GM12864 (cell line): ENCODE data around the gene PPFIA4.

Source experiments
- DNase-seq: peaks from one replicate; pipeline ENCODE4 v3.0.0-alpha.2; 2011; ENCODE audit warnings: low read depth
- H3K4me3 ChIP-seq: 2 replicates; pipeline ENCODE4 v1.5.1; 2011; ENCODE audit warnings: mild to moderate bottlenecking, low read depth, low read length, control low read depth
- CTCF ChIP-seq: IDR thresholded peaks from 2 replicates; pipeline ENCODE4 v1.5.1; 2011; ENCODE audit warnings: low read depth, mild to moderate bottlenecking, moderate library complexity, low read length, control low read depth, inconsistent platforms; ENCODE audit errors: missing control alignments

PPFIA4 gene

GRCh38 chr1:203095061-203095690 is 68.9 kb downstream of the PPFIA4 start:
- no peak overlapping the region for H3K4me3 ChIP-seq
- TF ChIP-seq CTCF = no peak
- DNase-seq = no peak

- DNase-seq = no peak
- TF ChIP-seq CTCF = no peak
- no peak overlapping the region for H3K4me3 ChIP-seq
Measured at GRCh38 chr1:203096566-203096965, 70.3 kb downstream of the PPFIA4 start.

- H3K4me3 ChIP-seq = no peak overlapping the region
- no peak for DNase-seq
- no peak for TF ChIP-seq CTCF
Measured at GRCh38 chr1:203097001-203097400, 70.7 kb downstream of the PPFIA4 start.

GRCh38 chr1:203098445-203098844 is 72.2 kb downstream of the PPFIA4 start:
- DNase-seq = no peak
- no peak for TF ChIP-seq CTCF
- no peak overlapping the region for H3K4me3 ChIP-seq

- H3K4me3 ChIP-seq = no peak overlapping the region
- DNase-seq = no peak
- TF ChIP-seq CTCF = no peak
Measured at GRCh38 chr1:203098914-203099520, 72.7 kb downstream of the PPFIA4 start.

GRCh38 chr1:203099805-203100515 is 73.7 kb downstream of the PPFIA4 start:
- no peak for DNase-seq
- TF ChIP-seq CTCF = no peak
- no peak overlapping the region for H3K4me3 ChIP-seq

- TF ChIP-seq CTCF = no peak
- no peak for DNase-seq
- H3K4me3 ChIP-seq = no peak overlapping the region
Measured at GRCh38 chr1:203100516-203100869, 74.2 kb downstream of the PPFIA4 start.
